Heart left ventricle (tissue), 16 donors: Measurements from ENCODE around the gene ERF. TPM values are rescaled to one million over a fixed set of nuclear protein-coding genes. Genes with fewer than 3 reads are reported as not detected.

Experiments used
- ATAC-seq, 4 donors: fragments of 200-7000 bp; cut with Tn5 transposase; one replicate each; pipeline ENCODE4 v1.9.1; 2020 to 2022; ENCODE audit warnings: moderate library complexity in 4 of 4, mild to moderate bottlenecking in 3 of 4, moderate number of reproducible peaks in 1 of 4
- DNase-seq, 5 donors: peaks; one replicate each; pipeline ENCODE4 v3.0.0-alpha.2; 2020
- H3K27ac ChIP-seq, 12 donors: fragments of 200-600 bp; sonication (generic) in 4 of 12; one replicate each; pipeline versions ENCODE4 v1.5.0 to v1.8.0; 2016 to 2022; ENCODE audit warnings: mild to moderate bottlenecking in 2 of 12
- H3K27me3 ChIP-seq, 9 donors: fragments of 200-600 bp; sonication (generic) in 2 of 9; one replicate each; pipeline versions ENCODE4 v1.5.1 to v1.8.0; 2016 to 2022; ENCODE audit warnings: mild to moderate bottlenecking in 3 of 9
- H3K36me3 ChIP-seq, 9 donors: fragments of 200-600 bp; sonication (generic) in 2 of 9; one replicate each; pipeline versions ENCODE4 v1.5.0 to v1.8.0; 2018 to 2022; ENCODE audit warnings: mild to moderate bottlenecking in 2 of 9
- H3K4me1 ChIP-seq, 12 donors: fragments of 200-600 bp; sonication (generic) in 4 of 12; one replicate each; pipeline versions ENCODE4 v1.5.0 to v1.8.0; 2016 to 2022; ENCODE audit warnings: mild to moderate bottlenecking in 3 of 12
- H3K4me3 ChIP-seq, 12 donors: fragments of 200-600 bp; sonication (generic) in 4 of 12; one replicate each; pipeline versions ENCODE4 v1.5.0 to v1.8.0; 2017 to 2022; ENCODE audit warnings: mild to moderate bottlenecking in 9 of 12, moderate library complexity in 4 of 12
- H3K9me3 ChIP-seq, 12 donors: fragments of 200-600 bp; sonication (generic) in 4 of 12; one replicate each; pipeline versions ENCODE4 v1.5.0 to v1.8.0; 2016 to 2022; ENCODE audit warnings: mild to moderate bottlenecking in 1 of 12
- CTCF ChIP-seq, 12 donors: fragments of 200-600 bp; sonication (generic) in 4 of 12; IDR thresholded peaks; one replicate each; pipeline versions ENCODE4 v1.5.0 to v1.8.0; 2018 to 2022; ENCODE audit warnings: antibody characterized with exemption in 12 of 12, mild to moderate bottlenecking in 5 of 12
- POLR2A ChIP-seq, 2 donors: fragments of 450-650 bp; IDR thresholded peaks; one replicate each; pipeline ENCODE4 v1.6.1; 2017; ENCODE audit warnings: antibody characterized with exemption in 2 of 2, mild to moderate bottlenecking in 2 of 2, moderate library complexity in 2 of 2
- WGBS, 4 donors: extraction: QIAGEN DNeasy Blood & Tissue Kit in 2 of 4; methylation state at CpG; one replicate each; pipeline versions ENCODE4 v1.1.5 to v1.1.7; 2013 to 2018; 5-methylcytosine and 5-hydroxymethylcytosine counted together
- intact Hi-C, 10 donors: fragments of 100-400 bp; cut with DNase I; formaldehyde crosslinking; loops; one replicate each; pipeline versions ENCODE4 v1.11.1 to v1.14.2; 2022
- polyA plus RNA-seq, 2 donors: library from polyadenylated mRNA; stranded (reverse); fragments of 200-250 nt; gene quantifications; one replicate each; pipeline ENCODE4 v1.2.3, GENCODE V29; 2013
- total RNA-seq, 9 donors: library from RNA; depleted of rRNA in 2 of 9; stranded (reverse); fragments of >200 nt in 2 of 9; fragmentation: NEBNext Ultra II Directional in 3 of 9; extraction: Animal tissue kit (Norgen Biotek cat#: 25700) in 3 of 9; gene quantifications; one replicate each; pipeline versions ENCODE4 v1.1.0 to v1.2.4, GENCODE V29; 2016 to 2023
- donor health status: ischemic (EF 13 %, LVEDD 7.1; RV severe dilation, severe dysfunction).
- donor health status: healthy with polysubstance abuse.
- donor health status: DM: no; HTN: yes; CAD: no.
- donor health status: DM: no; HTN: no; CAD: no.
- donor health status: ischemic (EF 25% LVEDD 6.9; RV normal size, moderate dysfunction).
- donor health status: ischemic (EF 25% LVEDD 5.7; RV mildly dilated, moderate dysfunction).
- donor health status: healthy.
- donor health status: DM: yes; HTN: yes; CAD: no.
- donor health status: ischemic (EF 35%, LVEDD 5.7; RV mildly dilated, moderate dysfunction).
- donor health status: nonischemic (EF 11% LVEDD 7.7; RV severe dilation, severe dysfunction).
- donor health status: DM: yes; HTN: yes; CAD: no.
- donor health status: PGD.
- donor health status: ischemic (EF 29% LVEDD 5.4; RV normal size, mild dysfunction).
- donor health status: nonischemic (EF 23%, LVEDD 6.1; RV moderate dilation, normal function).

ERF gene
- total and polyA plus RNA-seq, 11 donors: 26.1 to 49.7 (median 35.5) TPM

GRCh38 chr19:42274065-42274682, 19.2 kb upstream of the ERF start:
- no peaks in the 10 kb centered on the region for H3K27me3 ChIP-seq
- no peaks in the 10 kb centered on the region for H3K9me3 ChIP-seq
- H3K4me3 ChIP-seq: no peak overlapping the region
- H3K4me1 ChIP-seq: peaks cover 21 to 84% (median 68%) of the 10 kb centered on the region in 12 donors
- WGBS, 4 donors: 88 to 94% (median 93%) methylated on average over 16 to 22 of the region's 22 CpGs
- intact Hi-C loops: no loop called here
- peak overlapping the region in 1 of 12 donors; percentile 6 for H3K27ac ChIP-seq
- DNase-seq (no peak), ATAC-seq (no peak)
- H3K36me3 ChIP-seq: peaks cover 0 to 45% (median 29%) of the 10 kb centered on the region in 9 donors
- TF ChIP-seq CTCF (IDR thresholded peaks at IDR 0.05) (no peak), POLR2A (IDR thresholded peaks at IDR 0.05) (no peak)

GRCh38 chr19:42273407-42274064, 18.6 kb upstream of the ERF start:
- Histone ChIP-seq H3K27me3 (no peaks in the 10 kb centered on the region), H3K27ac (no peak overlapping the region), H3K36me3 (peaks cover 0 to 45% (median 29%) of the 10 kb centered on the region in 9 donors), H3K4me1 (peaks cover 15 to 77% (median 62%) of the 10 kb centered on the region in 12 donors), H3K9me3 (no peaks in the 10 kb centered on the region), H3K4me3 (no peak overlapping the region)
- intact Hi-C loops: no loop called here
- DNase-seq (no peak), ATAC-seq (no peak)
- TF ChIP-seq CTCF (IDR thresholded peaks at IDR 0.05): no peak
- no peak for TF ChIP-seq POLR2A (IDR thresholded peaks at IDR 0.05)
- WGBS, 4 donors: 91 to 94% (median 93%) methylated on average over 38 to 43 of the region's 43 CpGs

GRCh38 chr19:42272989-42273406, 18.1 kb upstream of the ERF start:
- no peak overlapping the region for H3K4me3 ChIP-seq
- peaks cover 11 to 72% (median 56%) of the 10 kb centered on the region in 12 donors for H3K4me1 ChIP-seq
- no peak overlapping the region for H3K27ac ChIP-seq
- no peaks in the 10 kb centered on the region for H3K9me3 ChIP-seq
- ATAC-seq (no peak), DNase-seq (peak in 1 of 5 donors; percentile 28)
- WGBS, 4 donors: 95 to 97% (median 96%) methylated on average over 17 to 23 of the region's 23 CpGs
- H3K27me3 ChIP-seq: no peaks in the 10 kb centered on the region
- intact Hi-C loops: no loop called here
- TF ChIP-seq POLR2A (IDR thresholded peaks at IDR 0.05) (no peak), CTCF (IDR thresholded peaks at IDR 0.05) (no peak)
- peaks cover 0 to 45% (median 29%) of the 10 kb centered on the region in 9 donors for H3K36me3 ChIP-seq

GRCh38 chr19:42272535-42272897, 17.6 kb upstream of the ERF start:
- Histone ChIP-seq H3K9me3 (no peaks in the 10 kb centered on the region), H3K36me3 (peaks cover 0 to 45% (median 29%) of the 10 kb centered on the region in 9 donors), H3K4me3 (no peak overlapping the region), H3K4me1 (peaks cover 8 to 71% (median 56%) of the 10 kb centered on the region in 12 donors), H3K27me3 (no peaks in the 10 kb centered on the region), H3K27ac (no peak overlapping the region)
- intact Hi-C loops: no loop called here
- DNase-seq (peak in 1 of 5 donors; percentile 28), ATAC-seq (no peak)
- TF ChIP-seq CTCF (IDR thresholded peaks at IDR 0.05): no peak
- no peak for TF ChIP-seq POLR2A (IDR thresholded peaks at IDR 0.05)
- 88 to 91% (median 90%) methylated on average over 6 to 9 of the region's 9 CpGs for whole genome bisulfite sequencing, 4 donors
